Measurements from ENCODE around the gene SLC11A2.

- TF ChIP-seq CTCF (IDR thresholded peaks at IDR 0.05) = peak in 2 of 4 experiments; percentile 51 to 55
- no peak for TF ChIP-seq POLR2A (IDR thresholded peaks at IDR 0.05)
- peak; percentile 45 for TF ChIP-seq POLR2AphosphoS5 (IDR thresholded peaks at IDR 0.05)
These were observed 2.1 kb upstream of the SLC11A2 start for GRCh38 chr12:51028126-51028812.
